Hepatocyte (in vitro differentiated cells): ENCODE results near the gene VAPA.

Experiments used
- EZH2 ChIP-seq: fragments of 200-600 bp; sonication (generic); IDR thresholded peaks from 2 replicates; pipeline ENCODE4 v1.6.1; 2016; ENCODE audit warnings: antibody characterized with exemption, mild to moderate bottlenecking, borderline replicate concordance
- EZH2phosphoT487 ChIP-seq: fragments of 200-600 bp; sonication (generic); IDR thresholded peaks from one replicate; pipeline ENCODE4 v1.6.1; 2018; ENCODE audit warnings: antibody characterized with exemption, mild to moderate bottlenecking, low read depth, moderate library complexity; ENCODE audit not compliant: unreplicated experiment, severe bottlenecking
- TF ChIP-seq, protein P1 (sequence below): fragments of 200-600 bp; sonication (generic); IDR thresholded peaks from 2 replicates; pipeline ENCODE4 v1.5.1; 2016; ENCODE audit warnings: antibody characterized with exemption, mild to moderate bottlenecking; ENCODE audit not compliant: poor library complexity

DNA sequence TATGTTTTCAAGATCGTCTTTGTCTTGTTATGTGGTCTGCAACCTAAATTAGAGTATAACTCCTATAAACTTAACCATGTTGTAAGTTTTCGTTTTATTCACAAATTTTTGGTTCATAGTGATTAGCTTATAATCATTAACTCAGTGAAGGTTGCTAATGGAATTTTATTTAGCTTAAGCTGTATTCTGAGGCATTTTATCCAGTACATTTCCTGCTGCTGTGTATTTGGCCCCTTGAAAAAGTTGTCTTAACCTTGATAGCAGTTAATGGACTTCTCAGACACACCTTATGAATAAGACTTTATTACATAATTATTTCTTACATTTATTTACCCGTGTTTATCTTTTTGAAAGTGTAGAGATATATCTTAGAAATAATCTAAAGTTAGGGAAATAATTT is 20.5 kb downstream of the VAPA start:
- TF ChIP-seq EZH2 (no peak), EZH2phosphoT487 (no peak)
- TF ChIP-seq, protein P1, sequence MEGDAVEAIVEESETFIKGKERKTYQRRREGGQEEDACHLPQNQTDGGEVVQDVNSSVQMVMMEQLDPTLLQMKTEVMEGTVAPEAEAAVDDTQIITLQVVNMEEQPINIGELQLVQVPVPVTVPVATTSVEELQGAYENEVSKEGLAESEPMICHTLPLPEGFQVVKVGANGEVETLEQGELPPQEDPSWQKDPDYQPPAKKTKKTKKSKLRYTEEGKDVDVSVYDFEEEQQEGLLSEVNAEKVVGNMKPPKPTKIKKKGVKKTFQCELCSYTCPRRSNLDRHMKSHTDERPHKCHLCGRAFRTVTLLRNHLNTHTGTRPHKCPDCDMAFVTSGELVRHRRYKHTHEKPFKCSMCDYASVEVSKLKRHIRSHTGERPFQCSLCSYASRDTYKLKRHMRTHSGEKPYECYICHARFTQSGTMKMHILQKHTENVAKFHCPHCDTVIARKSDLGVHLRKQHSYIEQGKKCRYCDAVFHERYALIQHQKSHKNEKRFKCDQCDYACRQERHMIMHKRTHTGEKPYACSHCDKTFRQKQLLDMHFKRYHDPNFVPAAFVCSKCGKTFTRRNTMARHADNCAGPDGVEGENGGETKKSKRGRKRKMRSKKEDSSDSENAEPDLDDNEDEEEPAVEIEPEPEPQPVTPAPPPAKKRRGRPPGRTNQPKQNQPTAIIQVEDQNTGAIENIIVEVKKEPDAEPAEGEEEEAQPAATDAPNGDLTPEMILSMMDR: no peak
